Activated B cell treated with CpG ODN at 0.5 μM for 24 hours (primary cell): ENCODE measurements around the gene DLG2. TPM values are rescaled to one million over a fixed set of nuclear protein-coding genes. Genes with fewer than 3 reads are reported as not detected.
A peak's percentile ranks its signal among the peaks of the same experiment; 100 is the strongest.

Source experiments
- ATAC-seq: fragments of 200-7000 bp; cut with Tn5 transposase; one replicate; pipeline ENCODE4 v1.10.0; 2021; ENCODE audit warnings: low read depth, mild to moderate bottlenecking, moderate library complexity
- CTCF ChIA-PET: fragments of 350-600 bp; sonication (Branson Sonifier 250); formaldehyde crosslinking; loops from one replicate; lab custom pipeline; 2021; ENCODE audit warnings: antibody characterized with exemption; lab: Charles Lee
- POLR2A ChIA-PET: fragments of 350-600 bp; sonication (Branson Sonifier 250); formaldehyde crosslinking; loops from one replicate; lab custom pipeline; 2021; ENCODE audit warnings: antibody characterized with exemption; lab: Charles Lee
- DNase-seq: peaks from one replicate; pipeline ENCODE4 v3.0.0; 2022
- H3K27ac Mint-ChIP-seq: one replicate; pipeline ENCODE4 v1.8.0; 2020; ENCODE audit warnings: mixed read lengths
- H3K27me3 Mint-ChIP-seq: one replicate; pipeline ENCODE4 v1.8.0; 2021; ENCODE audit warnings: mixed read lengths
- H3K36me3 Mint-ChIP-seq: one replicate; pipeline ENCODE4 v1.8.0; 2021; ENCODE audit warnings: low read depth, mixed read lengths
- H3K4me1 Mint-ChIP-seq: one replicate; pipeline ENCODE4 v1.8.0; 2021; ENCODE audit warnings: mixed read lengths
- H3K4me3 Mint-ChIP-seq: one replicate; pipeline ENCODE4 v1.8.0; 2020; ENCODE audit warnings: mild to moderate bottlenecking, mixed read lengths
- H3K9me3 Mint-ChIP-seq: one replicate; pipeline ENCODE4 v1.8.0; 2020; ENCODE audit warnings: mixed read lengths
- CTCF ChIP-seq: fragments of 200-600 bp; IDR thresholded peaks from one replicate; pipeline ENCODE4 v1.8.0; 2022; ENCODE audit warnings: antibody characterized with exemption, mild to moderate bottlenecking
- intact Hi-C: fragments of 100-400 bp; cut with micrococcal nuclease; formaldehyde crosslinking; loops from one replicate; pipeline ENCODE4 v1.15.1; 2024
- total RNA-seq: library from RNA; stranded (reverse); gene quantifications from 2 replicates; pipeline ENCODE4 v1.2.3, GENCODE V29; 2022

Gene DLG2
- total RNA-seq, 1 donor from 2014 or later: 2.7 TPM

- no peaks in the 10 kb centered on the region for H3K36me3 Mint-ChIP-seq
- peaks cover 8% of the 10 kb centered on the region for H3K4me1 Mint-ChIP-seq
- H3K27ac Mint-ChIP-seq: no peak overlapping the region
- no peak for TF ChIP-seq CTCF
- peak overlapping the region; percentile 41 for H3K4me3 Mint-ChIP-seq
- intact Hi-C loops: no loop called here
- POLR2A ChIA-PET: no interaction called here
- ATAC-seq: peak; percentile 76
- no peak for DNase-seq
- CTCF ChIA-PET: interaction anchor here (0.8 kb wide), 1 partner anchor 47 kb away, joined by 3 read pairs; no protein-coding TSS in a partner anchor
- peaks cover 9% of the 10 kb centered on the region for H3K27me3 Mint-ChIP-seq
- no peaks in the 10 kb centered on the region for H3K9me3 Mint-ChIP-seq
Measured at GRCh38 chr11:84437071-84437980, 1189.8 kb downstream of the DLG2 start.

GRCh38 chr11:84430661-84431060 is 1196.5 kb downstream of the DLG2 start:
- ATAC-seq: no peak
- peaks cover 6% of the 10 kb centered on the region for H3K27me3 Mint-ChIP-seq
- H3K9me3 Mint-ChIP-seq: no peaks in the 10 kb centered on the region
- no peak for DNase-seq
- no peak overlapping the region for H3K27ac Mint-ChIP-seq
- no peaks in the 10 kb centered on the region for H3K36me3 Mint-ChIP-seq
- TF ChIP-seq CTCF: no peak
- ChIA-PET POLR2A (no interaction called here), CTCF (no interaction called here)
- intact Hi-C loops: no loop called here
- no peaks in the 10 kb centered on the region for H3K4me1 Mint-ChIP-seq
- H3K4me3 Mint-ChIP-seq: no peak overlapping the region

GRCh38 chr11:84425673-84426072 is 1201.5 kb downstream of the DLG2 start:
- ChIA-PET POLR2A (no interaction called here), CTCF (no interaction called here)
- H3K4me1 Mint-ChIP-seq: no peaks in the 10 kb centered on the region
- H3K9me3 Mint-ChIP-seq: no peaks in the 10 kb centered on the region
- TF ChIP-seq CTCF: no peak
- no peaks in the 10 kb centered on the region for H3K36me3 Mint-ChIP-seq
- H3K27ac Mint-ChIP-seq: no peak overlapping the region
- intact Hi-C loops: no loop called here
- H3K27me3 Mint-ChIP-seq: no peaks in the 10 kb centered on the region
- no peak overlapping the region for H3K4me3 Mint-ChIP-seq
- no peak for DNase-seq
- no peak for ATAC-seq

- no peaks in the 10 kb centered on the region for H3K9me3 Mint-ChIP-seq
- ChIA-PET CTCF (no interaction called here), POLR2A (no interaction called here)
- DNase-seq (no peak), ATAC-seq (no peak)
- no peaks in the 10 kb centered on the region for H3K4me1 Mint-ChIP-seq
- H3K27me3 Mint-ChIP-seq: peaks cover 2% of the 10 kb centered on the region
- no peak overlapping the region for H3K4me3 Mint-ChIP-seq
- TF ChIP-seq CTCF: no peak
- no peak overlapping the region for H3K27ac Mint-ChIP-seq
- intact Hi-C loops: no loop called here
- H3K36me3 Mint-ChIP-seq: no peaks in the 10 kb centered on the region
Measured at GRCh38 chr11:84420271-84420670, 1206.9 kb downstream of the DLG2 start.

- peaks cover 2% of the 10 kb centered on the region for H3K27me3 Mint-ChIP-seq
- ATAC-seq: no peak
Measured at GRCh38 chr11:84419616-84420015, 1207.5 kb downstream of the DLG2 start.

More at GRCh38 chr11:84419616-84420015, 1207.5 kb downstream of the DLG2 start:
- H3K4me1 Mint-ChIP-seq: no peaks in the 10 kb centered on the region
- no peak overlapping the region for H3K27ac Mint-ChIP-seq
- H3K4me3 Mint-ChIP-seq: no peak overlapping the region
- no peak for DNase-seq
- POLR2A ChIA-PET: no interaction called here
- TF ChIP-seq CTCF: no peak
- intact Hi-C loops: no loop called here
- CTCF ChIA-PET: no interaction called here
- H3K36me3 Mint-ChIP-seq: no peaks in the 10 kb centered on the region
- H3K9me3 Mint-ChIP-seq: no peaks in the 10 kb centered on the region
